ENCODE results near the gene ARHGAP6. TPM values are rescaled to one million over a fixed set of nuclear protein-coding genes. Genes with fewer than 3 reads are reported as not detected.

The ARHGAP6 gene
- total and polyA plus RNA-seq, 11 donors, result 2.1 to 6.6 (median 2.5) TPM

- no peaks in the 10 kb centered on the region for H3K9me3 ChIP-seq
- no peak for TF ChIP-seq CTCF (IDR thresholded peaks at IDR 0.05)
- no peak for TF ChIP-seq POLR2A (IDR thresholded peaks at IDR 0.05)
- H3K27ac ChIP-seq, result no peak overlapping the region
- H3K4me3 ChIP-seq, result no peak overlapping the region
- intact Hi-C loops (cut with DNase I), result no loop called here
- ATAC-seq (no peak), DNase-seq (no peak)
- H3K27me3 ChIP-seq, result peaks cover 0 to 4% (median 0%) of the 10 kb centered on the region in 9 donors
- WGBS, 4 donors, result 13 to 26% (median 19%) methylated on average over 1 of the region's 1 CpG
- H3K4me1 ChIP-seq, result peaks cover 0 to 7% (median 0%) of the 10 kb centered on the region in 12 donors
- H3K36me3 ChIP-seq, result no peaks in the 10 kb centered on the region
Measured at GRCh38 chrX:11632732-11633131, 33.0 kb downstream of the ARHGAP6 start.

- Histone ChIP-seq H3K4me1 (peaks cover 0 to 7% (median 0%) of the 10 kb centered on the region in 12 donors), H3K27ac (peak overlapping the region in 4 of 12 donors; percentile 13 to 26 (median 22)), H3K27me3 (peaks cover 0 to 4% (median 0%) of the 10 kb centered on the region in 9 donors), H3K9me3 (peaks cover 0 to 22% (median 6%) of the 10 kb centered on the region in 12 donors), H3K36me3 (no peaks in the 10 kb centered on the region), H3K4me3 (no peak overlapping the region)
- ATAC-seq (peak in 3 of 4 donors; percentile 85 to 92 (median 89)), DNase-seq (peak in 4 of 5 donors; percentile 37 to 65 (median 46))
- WGBS, 4 donors, result 8 to 38% (median 22%) methylated on average over 4 of the region's 4 CpGs
- intact Hi-C loops (cut with DNase I), result no loop called here
- TF ChIP-seq POLR2A (IDR thresholded peaks at IDR 0.05), result no peak
- peak in 1 of 12 donors; percentile 6 for TF ChIP-seq CTCF (IDR thresholded peaks at IDR 0.05)
Measured at GRCh38 chrX:11629593-11630211, 36.0 kb downstream of the ARHGAP6 start.

GRCh38 chrX:11628399-11628798, 37.3 kb downstream of the ARHGAP6 start:
- peaks cover 0 to 7% (median 0%) of the 10 kb centered on the region in 12 donors for H3K4me1 ChIP-seq
- H3K9me3 ChIP-seq, result peaks cover 0 to 26% (median 6%) of the 10 kb centered on the region in 12 donors
- ATAC-seq, result no peak
- intact Hi-C loops (cut with DNase I), result no loop called here
- no peak for DNase-seq
- 52 to 87% (median 78%) methylated on average over 5 of the region's 5 CpGs for WGBS, 4 donors
- no peak overlapping the region for H3K4me3 ChIP-seq
- H3K27ac ChIP-seq, result no peak overlapping the region
- no peaks in the 10 kb centered on the region for H3K27me3 ChIP-seq
- no peaks in the 10 kb centered on the region for H3K36me3 ChIP-seq
- TF ChIP-seq POLR2A (IDR thresholded peaks at IDR 0.05), result no peak
- no peak for TF ChIP-seq CTCF (IDR thresholded peaks at IDR 0.05)

GRCh38 chrX:11626351-11626750, 39.4 kb downstream of the ARHGAP6 start:
- peaks cover 0 to 26% (median 6%) of the 10 kb centered on the region in 12 donors for H3K9me3 ChIP-seq
- H3K27me3 ChIP-seq, result no peaks in the 10 kb centered on the region
- H3K36me3 ChIP-seq, result no peaks in the 10 kb centered on the region
- no peak overlapping the region for H3K27ac ChIP-seq
- DNase-seq (no peak), ATAC-seq (no peak)
- no peak for TF ChIP-seq CTCF (IDR thresholded peaks at IDR 0.05)
- H3K4me3 ChIP-seq, result no peak overlapping the region
- intact Hi-C loops (cut with DNase I), result no loop called here
- peaks cover 0 to 7% (median 0%) of the 10 kb centered on the region in 12 donors for H3K4me1 ChIP-seq

All from heart left ventricle (tissue), 16 donors.